LNCaP clone FGC (cell line): ENCODE results near the gene SPI1.

Experiments used
- DNase-seq: peaks from one replicate; pipeline ENCODE4 v3.0.0-alpha.2; 2011; ENCODE audit warnings: low read depth
- H3K4me3 ChIP-seq: 2 replicates; pipeline ENCODE4 v1.5.1; 2011; ENCODE audit warnings: mild to moderate bottlenecking, low read depth, low read length, control low read depth
- TF ChIP-seq, protein P1 (sequence below): IDR thresholded peaks from 2 replicates; pipeline ENCODE4 v1.5.1; 2012; ENCODE audit warnings: mild to moderate bottlenecking; ENCODE audit not compliant: control insufficient read depth, insufficient read depth; ENCODE audit errors: extremely low read depth

The SPI1 gene

DNA sequence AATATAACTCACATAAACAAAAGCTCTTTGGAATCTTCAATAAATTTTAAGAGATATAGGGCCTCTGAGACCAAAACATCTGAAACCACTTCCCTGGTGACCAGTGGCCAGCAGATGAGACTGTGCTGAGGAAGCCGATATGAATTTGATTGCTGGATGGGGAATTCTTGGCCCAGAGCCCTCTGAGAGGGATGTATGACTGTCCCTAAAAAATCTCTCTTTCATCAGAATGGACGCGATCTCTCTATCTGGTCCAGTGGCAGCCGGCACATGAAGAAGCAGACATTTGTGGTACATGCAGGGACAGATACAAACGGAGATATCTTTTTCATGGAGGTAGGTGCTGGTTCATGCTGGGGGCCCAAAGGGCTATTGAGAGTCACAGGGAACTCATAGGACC, 63.4 kb downstream of the SPI1 start:
- TF ChIP-seq, protein P1, sequence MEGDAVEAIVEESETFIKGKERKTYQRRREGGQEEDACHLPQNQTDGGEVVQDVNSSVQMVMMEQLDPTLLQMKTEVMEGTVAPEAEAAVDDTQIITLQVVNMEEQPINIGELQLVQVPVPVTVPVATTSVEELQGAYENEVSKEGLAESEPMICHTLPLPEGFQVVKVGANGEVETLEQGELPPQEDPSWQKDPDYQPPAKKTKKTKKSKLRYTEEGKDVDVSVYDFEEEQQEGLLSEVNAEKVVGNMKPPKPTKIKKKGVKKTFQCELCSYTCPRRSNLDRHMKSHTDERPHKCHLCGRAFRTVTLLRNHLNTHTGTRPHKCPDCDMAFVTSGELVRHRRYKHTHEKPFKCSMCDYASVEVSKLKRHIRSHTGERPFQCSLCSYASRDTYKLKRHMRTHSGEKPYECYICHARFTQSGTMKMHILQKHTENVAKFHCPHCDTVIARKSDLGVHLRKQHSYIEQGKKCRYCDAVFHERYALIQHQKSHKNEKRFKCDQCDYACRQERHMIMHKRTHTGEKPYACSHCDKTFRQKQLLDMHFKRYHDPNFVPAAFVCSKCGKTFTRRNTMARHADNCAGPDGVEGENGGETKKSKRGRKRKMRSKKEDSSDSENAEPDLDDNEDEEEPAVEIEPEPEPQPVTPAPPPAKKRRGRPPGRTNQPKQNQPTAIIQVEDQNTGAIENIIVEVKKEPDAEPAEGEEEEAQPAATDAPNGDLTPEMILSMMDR: no peak

DNA sequence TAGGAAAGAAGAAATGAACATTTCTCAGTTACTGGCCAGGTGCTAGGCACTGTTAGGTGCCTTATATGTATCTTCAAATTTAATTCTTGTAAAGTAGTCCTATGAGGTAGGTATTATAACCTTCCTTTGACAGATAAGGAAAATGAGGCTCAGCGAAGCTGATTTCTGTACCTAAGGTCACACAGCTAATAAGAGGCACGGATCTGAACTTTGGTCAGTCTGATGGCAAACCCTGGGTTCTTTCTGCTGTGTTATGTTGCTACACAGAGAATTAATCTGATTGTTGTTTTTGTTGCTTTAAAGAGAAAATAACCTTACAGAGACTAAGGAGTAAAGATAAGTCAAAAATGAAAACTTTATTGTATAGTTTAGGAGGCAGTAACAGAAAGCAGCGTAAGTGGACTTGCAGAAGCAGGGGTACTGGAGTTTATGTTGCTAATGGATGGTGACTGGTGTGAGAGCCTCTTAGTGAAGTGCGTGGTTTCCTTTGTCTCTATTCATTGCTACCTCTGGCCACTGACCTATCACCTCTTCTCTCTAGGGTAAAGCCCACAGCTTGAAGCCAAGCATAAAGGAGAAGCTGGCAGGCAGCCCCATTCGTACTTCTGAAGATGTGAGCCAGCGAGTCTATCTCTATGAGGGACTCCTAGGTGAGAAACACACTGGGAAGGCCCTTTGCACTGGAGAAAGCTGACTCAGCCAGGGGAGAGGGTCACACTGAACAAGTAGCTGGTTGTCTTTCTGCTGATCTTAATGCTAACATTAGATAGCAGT, 70.1 kb downstream of the SPI1 start:
- no peak for DNase-seq
- TF ChIP-seq, protein P1: no peak
- H3K4me3 ChIP-seq: no peak overlapping the region

More for the DNA sequence above, 63.4 kb downstream of the SPI1 start:
- DNase-seq: no peak
- no peak overlapping the region for H3K4me3 ChIP-seq

DNA sequence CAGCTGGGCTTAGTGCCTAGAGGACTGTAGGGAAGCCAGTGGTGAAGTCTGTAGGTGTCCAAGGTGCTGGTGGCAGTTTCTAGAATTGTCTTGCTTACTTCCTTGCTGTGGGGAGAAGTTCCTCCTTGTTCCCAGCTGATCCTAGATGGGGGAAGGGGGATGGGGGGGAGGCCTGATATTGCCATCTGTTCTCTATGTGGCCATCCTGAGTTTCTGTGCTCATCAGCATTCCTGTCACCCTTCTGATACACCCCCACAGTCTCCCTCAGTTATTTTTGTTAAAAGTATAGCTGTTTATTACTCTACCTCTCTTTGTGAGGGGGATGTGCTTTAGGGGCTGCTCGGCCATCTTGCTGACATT, 71.9 kb downstream of the SPI1 start:
- H3K4me3 ChIP-seq: no peak overlapping the region
- TF ChIP-seq, protein P1: no peak
- DNase-seq: no peak

DNA sequence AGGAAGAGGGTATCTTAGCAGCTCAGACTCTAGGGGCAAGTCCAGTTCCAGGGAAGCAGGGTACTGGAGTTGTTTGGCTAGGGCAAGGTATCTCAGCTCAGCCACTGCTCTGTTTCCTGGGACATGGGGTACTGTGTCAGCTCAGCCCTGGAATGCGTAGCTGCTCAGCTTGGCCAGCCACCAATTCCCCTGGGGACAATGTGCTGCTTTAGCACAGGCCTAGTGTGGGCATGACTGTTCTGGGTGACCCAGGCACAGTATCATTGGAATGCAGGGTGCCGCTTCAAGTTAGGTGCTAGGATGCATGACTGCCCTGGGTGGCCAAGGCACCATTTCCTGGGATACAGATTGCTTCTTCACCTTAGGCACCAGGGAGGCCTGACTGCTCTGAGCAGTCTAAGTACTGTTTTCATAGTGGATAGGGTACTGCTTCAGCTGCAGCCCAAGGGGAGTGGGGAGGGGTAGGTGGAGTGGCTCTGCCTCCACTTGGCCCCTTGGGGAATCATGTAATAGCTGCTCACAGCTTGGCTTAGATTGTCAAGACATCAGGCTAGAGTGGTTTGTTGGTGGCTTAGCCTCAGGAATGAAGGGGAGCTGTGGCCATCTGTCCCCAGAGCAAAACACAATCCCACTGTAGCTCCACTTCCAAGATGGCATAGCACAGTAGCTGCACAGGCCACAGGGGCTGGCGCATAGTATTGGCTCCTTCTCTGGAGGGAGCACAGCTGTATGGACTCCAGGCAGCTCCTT, 72.4 kb downstream of the SPI1 start:
- DNase-seq: no peak
- TF ChIP-seq, protein P1: no peak
- no peak overlapping the region for H3K4me3 ChIP-seq
